WTC11 (cell line): ENCODE results near the gene NFAT5.

Experiments used
- NFYB ChIP-seq: sonication (generic); formaldehyde crosslinking; conservative IDR thresholded peaks from 2 replicates; pipeline ENCODE4 v1.8.0; 2022; ENCODE audit warnings: low read depth, missing genetic modification reagents
- SOX15 ChIP-seq: fragments of 250-450 bp; sonication (Bioruptor Pico); IDR thresholded peaks from 2 replicates; pipeline ENCODE4 v1.9.0; 2021; ENCODE audit warnings: mild to moderate bottlenecking
- TF ChIP-seq, protein P1 (sequence below): fragments of 200-600 bp; IDR thresholded peaks from 2 replicates; pipeline ENCODE4 v1.8.0; 2022; ENCODE audit warnings: antibody characterized with exemption

DNA sequence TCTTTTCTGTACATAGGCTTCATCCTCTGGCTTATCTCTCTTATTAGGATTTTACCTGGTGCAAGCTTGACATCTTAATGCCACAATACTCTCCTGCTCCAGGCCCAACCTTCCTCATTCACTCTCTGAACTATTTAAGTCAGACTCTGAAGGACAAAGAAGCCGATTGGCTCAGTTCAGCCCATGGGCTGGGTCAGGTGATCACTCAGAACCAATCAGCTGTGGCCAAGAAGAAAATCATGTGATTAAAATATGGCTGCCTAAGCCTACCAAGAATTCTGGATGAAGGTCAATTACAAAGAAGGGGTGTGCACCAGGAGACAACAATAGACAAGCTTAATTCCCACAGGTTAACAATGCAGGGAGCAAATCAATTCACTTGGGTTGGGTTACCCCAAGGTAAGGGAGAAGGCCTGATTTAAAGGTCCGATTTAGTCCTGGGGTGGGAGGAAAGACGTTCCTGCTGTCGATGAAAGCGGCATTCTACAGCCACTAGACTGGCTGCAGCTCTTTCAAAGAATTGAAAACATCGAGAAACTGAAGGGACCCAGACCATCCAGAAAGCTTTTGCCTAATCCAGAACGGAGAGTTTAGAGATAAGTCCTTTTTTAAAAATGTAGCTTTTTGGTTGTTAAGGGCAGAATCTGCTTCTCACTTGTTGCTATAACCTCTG is 42.9 kb upstream of the NFAT5 start:
- TF ChIP-seq, protein P1, sequence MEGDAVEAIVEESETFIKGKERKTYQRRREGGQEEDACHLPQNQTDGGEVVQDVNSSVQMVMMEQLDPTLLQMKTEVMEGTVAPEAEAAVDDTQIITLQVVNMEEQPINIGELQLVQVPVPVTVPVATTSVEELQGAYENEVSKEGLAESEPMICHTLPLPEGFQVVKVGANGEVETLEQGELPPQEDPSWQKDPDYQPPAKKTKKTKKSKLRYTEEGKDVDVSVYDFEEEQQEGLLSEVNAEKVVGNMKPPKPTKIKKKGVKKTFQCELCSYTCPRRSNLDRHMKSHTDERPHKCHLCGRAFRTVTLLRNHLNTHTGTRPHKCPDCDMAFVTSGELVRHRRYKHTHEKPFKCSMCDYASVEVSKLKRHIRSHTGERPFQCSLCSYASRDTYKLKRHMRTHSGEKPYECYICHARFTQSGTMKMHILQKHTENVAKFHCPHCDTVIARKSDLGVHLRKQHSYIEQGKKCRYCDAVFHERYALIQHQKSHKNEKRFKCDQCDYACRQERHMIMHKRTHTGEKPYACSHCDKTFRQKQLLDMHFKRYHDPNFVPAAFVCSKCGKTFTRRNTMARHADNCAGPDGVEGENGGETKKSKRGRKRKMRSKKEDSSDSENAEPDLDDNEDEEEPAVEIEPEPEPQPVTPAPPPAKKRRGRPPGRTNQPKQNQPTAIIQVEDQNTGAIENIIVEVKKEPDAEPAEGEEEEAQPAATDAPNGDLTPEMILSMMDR: no peak
- TF ChIP-seq NFYB (CRISPR knock-in tag) (peak; percentile 44), SOX15 (CRISPR knock-in tag) (no peak)
